Measurements from ENCODE around the gene SBK2.

GRCh38 chr19:55546011-55546410 is 9.1 kb upstream of the SBK2 start:
- TF ChIP-seq, protein P1, sequence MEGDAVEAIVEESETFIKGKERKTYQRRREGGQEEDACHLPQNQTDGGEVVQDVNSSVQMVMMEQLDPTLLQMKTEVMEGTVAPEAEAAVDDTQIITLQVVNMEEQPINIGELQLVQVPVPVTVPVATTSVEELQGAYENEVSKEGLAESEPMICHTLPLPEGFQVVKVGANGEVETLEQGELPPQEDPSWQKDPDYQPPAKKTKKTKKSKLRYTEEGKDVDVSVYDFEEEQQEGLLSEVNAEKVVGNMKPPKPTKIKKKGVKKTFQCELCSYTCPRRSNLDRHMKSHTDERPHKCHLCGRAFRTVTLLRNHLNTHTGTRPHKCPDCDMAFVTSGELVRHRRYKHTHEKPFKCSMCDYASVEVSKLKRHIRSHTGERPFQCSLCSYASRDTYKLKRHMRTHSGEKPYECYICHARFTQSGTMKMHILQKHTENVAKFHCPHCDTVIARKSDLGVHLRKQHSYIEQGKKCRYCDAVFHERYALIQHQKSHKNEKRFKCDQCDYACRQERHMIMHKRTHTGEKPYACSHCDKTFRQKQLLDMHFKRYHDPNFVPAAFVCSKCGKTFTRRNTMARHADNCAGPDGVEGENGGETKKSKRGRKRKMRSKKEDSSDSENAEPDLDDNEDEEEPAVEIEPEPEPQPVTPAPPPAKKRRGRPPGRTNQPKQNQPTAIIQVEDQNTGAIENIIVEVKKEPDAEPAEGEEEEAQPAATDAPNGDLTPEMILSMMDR (IDR thresholded peaks at IDR 0.05; ENCODE audit: insufficient read depth, low read length, poor library complexity, severe bottlenecking), result no peak
- TF ChIP-seq EZH2phosphoT487 (conservative IDR thresholded peaks at IDR 0.05; ENCODE audit: low read length), result no peak
